ENCODE measurements around the gene KDM5C. TPM values are rescaled to one million over a fixed set of nuclear protein-coding genes. Genes with fewer than 3 reads are reported as not detected.
A peak's percentile ranks its signal among the peaks of the same experiment; 100 is the strongest.

The KDM5C gene
- total RNA-seq (10 to 100 TPM; 32.3 to 67.2 (median 43.6) TPM), polyA plus RNA-seq (10 to 100 TPM; 23.8 to 32.5 TPM)
- long read RNA-seq, donor 1, partial matches to known transcripts = 6 of 14 reads
- long read RNA-seq, donor 1, other reads (novel, unspliced or antisense) = 8 of 14 reads
- long read RNA-seq, donor 2, partial matches to known transcripts = 5 of 10 reads
- long read RNA-seq, donor 2, other reads (novel, unspliced or antisense) = 5 of 10 reads
- long read RNA-seq, donor 3, partial matches to known transcripts = 9 of 11 reads
- long read RNA-seq, donor 3, other reads (novel, unspliced or antisense) = 2 of 11 reads

- DNase-seq (peak; percentile 88 to 97 (median 92)), ATAC-seq (peak; percentile 83 to 93 (median 91))
- peaks cover 0 to 43% (median 24%) of the 10 kb centered on the region in 12 donors for H3K4me1 ChIP-seq
- peak within 1 kb of the TSS; percentile 77 to 99 (median 92) for H3K4me3 ChIP-seq
- WGBS, 4 donors = 0 to 1% (median 1%) methylated on average over 41 to 66 of the region's 67 CpGs
- TF ChIP-seq, protein P1, sequence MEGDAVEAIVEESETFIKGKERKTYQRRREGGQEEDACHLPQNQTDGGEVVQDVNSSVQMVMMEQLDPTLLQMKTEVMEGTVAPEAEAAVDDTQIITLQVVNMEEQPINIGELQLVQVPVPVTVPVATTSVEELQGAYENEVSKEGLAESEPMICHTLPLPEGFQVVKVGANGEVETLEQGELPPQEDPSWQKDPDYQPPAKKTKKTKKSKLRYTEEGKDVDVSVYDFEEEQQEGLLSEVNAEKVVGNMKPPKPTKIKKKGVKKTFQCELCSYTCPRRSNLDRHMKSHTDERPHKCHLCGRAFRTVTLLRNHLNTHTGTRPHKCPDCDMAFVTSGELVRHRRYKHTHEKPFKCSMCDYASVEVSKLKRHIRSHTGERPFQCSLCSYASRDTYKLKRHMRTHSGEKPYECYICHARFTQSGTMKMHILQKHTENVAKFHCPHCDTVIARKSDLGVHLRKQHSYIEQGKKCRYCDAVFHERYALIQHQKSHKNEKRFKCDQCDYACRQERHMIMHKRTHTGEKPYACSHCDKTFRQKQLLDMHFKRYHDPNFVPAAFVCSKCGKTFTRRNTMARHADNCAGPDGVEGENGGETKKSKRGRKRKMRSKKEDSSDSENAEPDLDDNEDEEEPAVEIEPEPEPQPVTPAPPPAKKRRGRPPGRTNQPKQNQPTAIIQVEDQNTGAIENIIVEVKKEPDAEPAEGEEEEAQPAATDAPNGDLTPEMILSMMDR (IDR thresholded peaks at IDR 0.05) = no peak
- peak in 1 of 2 donors; percentile 38 for TF ChIP-seq POLR2A (IDR thresholded peaks at IDR 0.05)
- intact Hi-C loops (cut with DNase I) = loop anchor here in 3 of 10 donors (10.0 kb wide), 2 partner anchors 60 to 140 kb away; partner anchors contain the start of genes IQSEC2 (in 2 of the 3) and TSPYL2 (in 1 of the 3)
- H3K36me3 ChIP-seq = peaks cover 0 to 14% (median 4%) of the 10 kb centered on the region in 9 donors
- H3K9me3 ChIP-seq = no peaks in the 10 kb centered on the region
- H3K27me3 ChIP-seq = peaks cover 0 to 5% (median 0%) of the 10 kb centered on the region in 9 donors
- H3K27ac ChIP-seq = peak within 1 kb of the TSS; percentile 78 to 97 (median 90)
Observed at GRCh38 chrX:53224860-53225797, at the start of gene KDM5C. KDM5C (minus strand) TSS chrX:53225207; CDS start chrX:53224889, 318 bp downstream.

GRCh38 chrX:53272808-53273337 is 47.9 kb upstream of the KDM5C start:
- 67 to 84% (median 76%) methylated on average over 8 of the region's 8 CpGs for WGBS, 4 donors
- intact Hi-C loops (cut with DNase I) = no loop called here
- H3K27ac ChIP-seq = no peak overlapping the region
- H3K27me3 ChIP-seq = peaks cover 0 to 27% (median 0%) of the 10 kb centered on the region in 9 donors
- no peaks in the 10 kb centered on the region for H3K4me1 ChIP-seq
- no peak for DNase-seq
- no peaks in the 10 kb centered on the region for H3K9me3 ChIP-seq
- H3K4me3 ChIP-seq = no peak overlapping the region
- H3K36me3 ChIP-seq = no peaks in the 10 kb centered on the region
- no peak for ATAC-seq
- TF ChIP-seq, protein P1 (IDR thresholded peaks at IDR 0.05) = no peak
- TF ChIP-seq POLR2A (IDR thresholded peaks at IDR 0.05) = no peak

DNA sequence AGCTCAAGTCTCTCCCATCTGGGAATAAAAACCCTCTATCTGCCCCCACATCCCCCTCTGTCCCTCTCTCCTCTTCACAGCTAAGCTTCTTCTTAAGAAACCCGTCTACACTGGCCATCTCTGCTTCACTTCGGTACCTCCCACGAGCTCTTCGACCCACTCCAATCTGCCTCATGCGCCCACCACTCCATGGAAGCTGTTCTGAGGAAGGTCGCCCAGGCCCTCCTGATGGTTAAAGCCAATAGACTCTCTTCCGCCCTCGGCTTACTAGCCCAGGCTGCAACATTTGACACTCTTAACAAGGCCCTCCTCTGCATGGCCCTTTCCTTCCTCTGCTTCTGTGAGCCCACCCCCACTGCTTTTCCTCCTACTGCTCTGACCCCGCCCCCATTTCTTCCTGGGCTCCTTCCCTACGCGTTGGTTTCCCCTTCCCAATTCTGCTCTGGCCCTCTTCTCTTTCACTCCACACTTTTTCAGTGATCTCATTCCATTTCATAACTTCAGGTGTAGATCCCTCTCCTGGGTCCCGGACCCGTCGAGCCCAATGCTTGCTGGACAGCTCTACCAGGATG is 44.6 kb upstream of the KDM5C start:
- TF ChIP-seq, protein P1 (IDR thresholded peaks at IDR 0.05) = no peak
- no peak for TF ChIP-seq POLR2A (IDR thresholded peaks at IDR 0.05)
- ATAC-seq (no peak), DNase-seq (no peak)
- Histone ChIP-seq H3K4me1 (peaks cover 0 to 26% (median 0%) of the 10 kb centered on the region in 12 donors), H3K27ac (no peak overlapping the region), H3K4me3 (no peak overlapping the region), H3K27me3 (peaks cover 0 to 31% (median 0%) of the 10 kb centered on the region in 9 donors), H3K9me3 (no peaks in the 10 kb centered on the region), H3K36me3 (no peaks in the 10 kb centered on the region)
- 76 to 90% (median 84%) methylated on average over 14 of the region's 14 CpGs for WGBS, 4 donors
- intact Hi-C loops (cut with DNase I) = no loop called here

Data from heart left ventricle (tissue), 16 donors.